Measurements from ENCODE around the gene RNF128.
A peak's percentile ranks its signal among the peaks of the same experiment; 100 is the strongest.

RNF128 gene

GRCh38 chrX:106702636-106703035, 23.9 kb upstream of the RNF128 start:
- CTCF ChIA-PET: no interaction called here
- POLR2A ChIA-PET: no interaction called here
- no peak for DNase-seq (ENCODE audit: low read depth, low spot score)
- no peak overlapping the region for H3K4me3 ChIP-seq (ENCODE audit: low read depth, low read length)
- TF ChIP-seq CTCF (IDR thresholded peaks at IDR 0.05; ENCODE audit: insufficient read depth, low read length, missing control alignments): no peak

- CTCF ChIA-PET: no interaction called here
- H3K4me3 ChIP-seq (ENCODE audit: low read depth, low read length): no peak overlapping the region
- no peak for TF ChIP-seq CTCF (IDR thresholded peaks at IDR 0.05; ENCODE audit: insufficient read depth, low read length, missing control alignments)
- POLR2A ChIA-PET: no interaction called here
- DNase-seq (ENCODE audit: low read depth, low spot score): no peak
These were observed 20.0 kb upstream of the RNF128 start for GRCh38 chrX:106706466-106706865.

GRCh38 chrX:106707771-106708454, 18.6 kb upstream of the RNF128 start:
- DNase-seq (ENCODE audit: low read depth, low spot score): peak; percentile 80
- H3K4me3 ChIP-seq (ENCODE audit: low read depth, low read length): no peak overlapping the region
- ChIA-PET POLR2A (no interaction called here), CTCF (no interaction called here)
- no peak for TF ChIP-seq CTCF (IDR thresholded peaks at IDR 0.05; ENCODE audit: insufficient read depth, low read length, missing control alignments)

- DNase-seq (ENCODE audit: low read depth, low spot score): no peak
- TF ChIP-seq CTCF (IDR thresholded peaks at IDR 0.05; ENCODE audit: insufficient read depth, low read length, missing control alignments): no peak
- no peak overlapping the region for H3K4me3 ChIP-seq (ENCODE audit: low read depth, low read length)
- ChIA-PET CTCF (no interaction called here), POLR2A (no interaction called here)
These were observed 15.7 kb upstream of the RNF128 start for GRCh38 chrX:106710771-106711170.

- no peak overlapping the region for H3K4me3 ChIP-seq (ENCODE audit: low read depth, low read length)
- TF ChIP-seq CTCF (IDR thresholded peaks at IDR 0.05; ENCODE audit: insufficient read depth, low read length, missing control alignments): no peak
- DNase-seq (ENCODE audit: low read depth, low spot score): no peak
- ChIA-PET POLR2A (no interaction called here), CTCF (no interaction called here)
These were observed 15.1 kb upstream of the RNF128 start for GRCh38 chrX:106711375-106711774.

GRCh38 chrX:106716004-106716403, 10.5 kb upstream of the RNF128 start:
- ChIA-PET CTCF (no interaction called here), POLR2A (no interaction called here)
- TF ChIP-seq CTCF (IDR thresholded peaks at IDR 0.05; ENCODE audit: insufficient read depth, low read length, missing control alignments): no peak
- DNase-seq (ENCODE audit: low read depth, low spot score): no peak
- H3K4me3 ChIP-seq (ENCODE audit: low read depth, low read length): no peak overlapping the region

All from AG04449 (cell line).